Dendritic cell treated with granulocyte-macrophage colony-stimulating factor and Interleukin-4, amounts not matched to agents 40 ng/mL and 50 ng/mL, for 4 days (primary cell): ENCODE measurements around the gene COL4A4.
A peak's percentile ranks its signal among the peaks of the same experiment; 100 is the strongest.

ENCODE experiments used
- H3K27ac Mint-ChIP-seq: one replicate; pipeline ENCODE4 v1.8.0; 2022; ENCODE audit warnings: mild to moderate bottlenecking, mixed read lengths
- H3K27me3 Mint-ChIP-seq: one replicate; pipeline ENCODE4 v1.8.0; 2022; ENCODE audit warnings: mild to moderate bottlenecking, mixed read lengths
- H3K36me3 Mint-ChIP-seq: one replicate; pipeline ENCODE4 v1.8.0; 2022; ENCODE audit warnings: low read depth, mixed read lengths
- H3K4me1 Mint-ChIP-seq: one replicate; pipeline ENCODE4 v1.8.0; 2022; ENCODE audit warnings: low read depth, mixed read lengths
- H3K4me3 Mint-ChIP-seq: one replicate; pipeline ENCODE4 v1.8.0; 2022; ENCODE audit warnings: mild to moderate bottlenecking, moderate library complexity, mixed read lengths
- H3K9me3 Mint-ChIP-seq: one replicate; pipeline ENCODE4 v1.8.0; 2022; ENCODE audit warnings: mixed read lengths
- intact Hi-C: fragments of 100-400 bp; cut with micrococcal nuclease; formaldehyde crosslinking; loops from one replicate; pipeline ENCODE4 v1.15.0; 2022

Gene COL4A4

GRCh38 chr2:226984750-226985582, 179.0 kb downstream of the COL4A4 start:
- intact Hi-C loops: loop anchor here (5.0 to 10.0 kb wide), 3 partner anchors 170 to 1313 kb away; no protein-coding TSS in a partner anchor
- Mint-ChIP-seq H3K4me1 (no peaks in the 10 kb centered on the region), H3K9me3 (no peaks in the 10 kb centered on the region), H3K36me3 (peaks cover 11% of the 10 kb centered on the region), H3K27ac (no peak overlapping the region), H3K4me3 (no peak overlapping the region), H3K27me3 (no peaks in the 10 kb centered on the region)

- intact Hi-C loops: loop anchor here (10.0 kb wide), 1 partner anchor 169 kb away; no protein-coding TSS in a partner anchor
- Mint-ChIP-seq H3K27ac (no peak overlapping the region), H3K4me3 (no peak overlapping the region), H3K27me3 (no peaks in the 10 kb centered on the region), H3K4me1 (no peaks in the 10 kb centered on the region), H3K9me3 (no peaks in the 10 kb centered on the region), H3K36me3 (peaks cover 18% of the 10 kb centered on the region)
Measured at GRCh38 chr2:226983895-226984749, 179.9 kb downstream of the COL4A4 start.

- intact Hi-C loops: loop anchor here (10.0 kb wide), 1 partner anchor 167 kb away; no protein-coding TSS in a partner anchor
- Mint-ChIP-seq H3K4me1 (no peaks in the 10 kb centered on the region), H3K27ac (peak overlapping the region; percentile 9), H3K36me3 (peaks cover 18% of the 10 kb centered on the region), H3K27me3 (no peaks in the 10 kb centered on the region), H3K9me3 (no peaks in the 10 kb centered on the region), H3K4me3 (no peak overlapping the region)
Measured at GRCh38 chr2:226981791-226982326, 182.1 kb downstream of the COL4A4 start.

GRCh38 chr2:226979004-226979403, 185.0 kb downstream of the COL4A4 start:
- Mint-ChIP-seq H3K9me3 (no peaks in the 10 kb centered on the region), H3K27ac (no peak overlapping the region), H3K36me3 (peaks cover 18% of the 10 kb centered on the region), H3K4me1 (no peaks in the 10 kb centered on the region), H3K4me3 (no peak overlapping the region), H3K27me3 (no peaks in the 10 kb centered on the region)
- intact Hi-C loops: no loop called here

- intact Hi-C loops: no loop called here
- Mint-ChIP-seq H3K4me1 (no peaks in the 10 kb centered on the region), H3K27ac (no peak overlapping the region), H3K27me3 (no peaks in the 10 kb centered on the region), H3K4me3 (no peak overlapping the region), H3K9me3 (no peaks in the 10 kb centered on the region), H3K36me3 (peaks cover 23% of the 10 kb centered on the region)
Measured at GRCh38 chr2:226978300-226978699, 185.7 kb downstream of the COL4A4 start.

- intact Hi-C loops: no loop called here
- no peaks in the 10 kb centered on the region for H3K27me3 Mint-ChIP-seq
- no peak overlapping the region for H3K4me3 Mint-ChIP-seq
Measured at GRCh38 chr2:226977775-226978190, 186.2 kb downstream of the COL4A4 start.

GRCh38 chr2:226973816-226974215, 190.2 kb downstream of the COL4A4 start:
- Mint-ChIP-seq H3K27ac (no peak overlapping the region), H3K4me1 (peaks cover 7% of the 10 kb centered on the region), H3K9me3 (no peaks in the 10 kb centered on the region), H3K27me3 (no peaks in the 10 kb centered on the region), H3K4me3 (no peak overlapping the region), H3K36me3 (peaks cover 21% of the 10 kb centered on the region)
- intact Hi-C loops: no loop called here

More at GRCh38 chr2:226977775-226978190, 186.2 kb downstream of the COL4A4 start:
- Mint-ChIP-seq H3K36me3 (peaks cover 23% of the 10 kb centered on the region), H3K27ac (no peak overlapping the region), H3K4me1 (no peaks in the 10 kb centered on the region), H3K9me3 (no peaks in the 10 kb centered on the region)

- H3K27ac Mint-ChIP-seq: no peak overlapping the region
- no peaks in the 10 kb centered on the region for H3K9me3 Mint-ChIP-seq
- H3K4me3 Mint-ChIP-seq: no peak overlapping the region
- intact Hi-C loops: no loop called here
- H3K4me1 Mint-ChIP-seq: peaks cover 7% of the 10 kb centered on the region
- H3K36me3 Mint-ChIP-seq: peaks cover 21% of the 10 kb centered on the region
- no peaks in the 10 kb centered on the region for H3K27me3 Mint-ChIP-seq
Measured at GRCh38 chr2:226971770-226972169, 192.2 kb downstream of the COL4A4 start.

GRCh38 chr2:226971084-226971483, 192.9 kb downstream of the COL4A4 start:
- no peak overlapping the region for H3K4me3 Mint-ChIP-seq
- H3K36me3 Mint-ChIP-seq: peaks cover 21% of the 10 kb centered on the region
- H3K9me3 Mint-ChIP-seq: no peaks in the 10 kb centered on the region
- intact Hi-C loops: no loop called here
- H3K27me3 Mint-ChIP-seq: no peaks in the 10 kb centered on the region
- peaks cover 7% of the 10 kb centered on the region for H3K4me1 Mint-ChIP-seq
- no peak overlapping the region for H3K27ac Mint-ChIP-seq

GRCh38 chr2:226970362-226970761, 193.6 kb downstream of the COL4A4 start:
- intact Hi-C loops: no loop called here

GRCh38 chr2:226969417-226970080, 194.5 kb downstream of the COL4A4 start:
- H3K36me3 Mint-ChIP-seq: peaks cover 14% of the 10 kb centered on the region
- intact Hi-C loops: no loop called here
- H3K27ac Mint-ChIP-seq: no peak overlapping the region
- H3K4me3 Mint-ChIP-seq: no peak overlapping the region
- peaks cover 7% of the 10 kb centered on the region for H3K4me1 Mint-ChIP-seq
- no peaks in the 10 kb centered on the region for H3K27me3 Mint-ChIP-seq
- no peaks in the 10 kb centered on the region for H3K9me3 Mint-ChIP-seq

More at GRCh38 chr2:226970362-226970761, 193.6 kb downstream of the COL4A4 start:
- peaks cover 21% of the 10 kb centered on the region for H3K36me3 Mint-ChIP-seq
- H3K4me3 Mint-ChIP-seq: no peak overlapping the region
- H3K27ac Mint-ChIP-seq: no peak overlapping the region
- H3K4me1 Mint-ChIP-seq: peaks cover 7% of the 10 kb centered on the region
- no peaks in the 10 kb centered on the region for H3K9me3 Mint-ChIP-seq
- H3K27me3 Mint-ChIP-seq: no peaks in the 10 kb centered on the region

- Mint-ChIP-seq H3K27ac (no peak overlapping the region), H3K9me3 (no peaks in the 10 kb centered on the region), H3K4me3 (no peak overlapping the region), H3K4me1 (peaks cover 6% of the 10 kb centered on the region), H3K27me3 (no peaks in the 10 kb centered on the region), H3K36me3 (no peaks in the 10 kb centered on the region)
- intact Hi-C loops: no loop called here
Measured at GRCh38 chr2:226965376-226965775, 198.6 kb downstream of the COL4A4 start.

- no peaks in the 10 kb centered on the region for H3K27me3 Mint-ChIP-seq
- H3K9me3 Mint-ChIP-seq: peaks cover under 1% of the 10 kb centered on the region
- no peak overlapping the region for H3K4me3 Mint-ChIP-seq
- no peaks in the 10 kb centered on the region for H3K36me3 Mint-ChIP-seq
- H3K27ac Mint-ChIP-seq: no peak overlapping the region
- intact Hi-C loops: no loop called here
- H3K4me1 Mint-ChIP-seq: no peaks in the 10 kb centered on the region
Measured at GRCh38 chr2:226963528-226963927, 200.5 kb downstream of the COL4A4 start.
